HG02798 (cell line): Measurements from ENCODE around the gene COL1A1.

Experiments used
- ATAC-seq: cut with Tn5 transposase; IDR thresholded peaks from one replicate; pipeline ENCODE4 v1.9.1; 2021; ENCODE audit warnings: mild to moderate bottlenecking; ENCODE audit not compliant: unreplicated experiment, poor library complexity

The COL1A1 gene

DNA sequence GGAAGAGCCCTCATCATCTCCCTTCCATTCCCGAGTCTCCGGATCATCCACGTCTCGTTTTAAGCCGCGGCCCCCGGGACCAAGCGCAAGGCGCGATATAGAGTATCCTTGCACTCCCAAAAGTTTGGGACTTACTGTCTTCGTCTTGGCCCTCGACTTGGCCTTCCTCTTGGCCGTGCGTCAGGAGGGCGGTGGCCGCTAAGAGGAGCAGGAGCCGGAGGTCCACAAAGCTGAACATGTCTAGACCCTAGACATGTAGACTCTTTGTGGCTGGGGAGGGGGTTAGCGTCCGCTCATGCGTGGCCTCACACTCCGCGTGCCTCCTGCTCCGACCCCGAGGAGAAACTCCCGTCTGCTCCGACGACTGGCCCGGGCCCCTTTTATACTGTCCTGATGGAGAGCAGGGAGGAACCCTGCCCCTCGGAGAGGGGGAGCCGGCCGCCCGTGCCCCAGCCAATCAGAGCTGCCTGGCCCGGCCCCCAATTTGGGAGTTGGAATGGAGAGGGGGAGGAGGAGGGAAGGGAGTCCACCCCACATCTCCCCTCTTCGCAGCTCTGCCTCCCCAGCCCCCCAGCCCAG lies at the start of gene COL1A1:
COL1A1 (minus strand) TSS at position 356 of the 579 bp plus-strand sequence; CDS start at position 238, 118 bp downstream.
- ATAC-seq = no peak

DNA sequence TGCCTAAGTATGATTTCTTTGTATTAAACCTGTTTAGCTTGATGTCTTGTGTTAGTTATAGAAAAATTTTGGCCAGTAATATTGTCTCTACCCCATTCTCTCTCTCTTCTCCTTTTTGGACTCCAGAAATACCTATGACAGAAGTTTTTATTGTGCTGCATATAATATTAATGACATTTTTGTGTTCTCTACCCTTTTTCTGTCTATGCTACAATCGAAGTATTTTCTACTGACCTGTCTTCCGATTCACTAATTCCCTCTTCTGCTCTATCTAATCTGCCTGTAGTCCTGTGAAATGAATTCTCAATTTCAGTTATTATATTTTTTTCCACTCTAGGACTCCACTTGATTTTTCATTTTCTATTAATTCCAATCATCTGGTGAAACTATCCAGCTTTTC lies 46.8 kb upstream of the COL1A1 start:
- ATAC-seq = no peak

DNA sequence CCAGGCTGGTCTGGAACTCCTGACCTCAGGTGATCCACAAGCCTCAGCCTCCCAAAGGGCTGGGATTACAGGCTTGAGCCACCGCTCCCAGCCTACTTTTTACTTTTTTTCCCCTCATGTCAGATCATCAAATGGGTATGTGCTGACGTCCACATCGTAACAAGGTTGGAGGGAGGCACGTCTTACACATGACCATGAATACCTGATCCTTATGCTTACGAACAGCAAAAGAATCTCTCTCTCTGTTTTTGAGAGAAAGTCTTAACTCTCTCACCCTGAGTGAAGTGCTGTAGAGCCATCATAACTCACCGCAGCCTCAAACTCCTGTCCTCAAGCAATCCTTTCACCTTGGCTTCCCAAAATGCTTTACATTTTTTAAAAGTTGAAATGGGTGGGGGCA lies 43.3 kb upstream of the COL1A1 start:
- no peak for ATAC-seq

DNA sequence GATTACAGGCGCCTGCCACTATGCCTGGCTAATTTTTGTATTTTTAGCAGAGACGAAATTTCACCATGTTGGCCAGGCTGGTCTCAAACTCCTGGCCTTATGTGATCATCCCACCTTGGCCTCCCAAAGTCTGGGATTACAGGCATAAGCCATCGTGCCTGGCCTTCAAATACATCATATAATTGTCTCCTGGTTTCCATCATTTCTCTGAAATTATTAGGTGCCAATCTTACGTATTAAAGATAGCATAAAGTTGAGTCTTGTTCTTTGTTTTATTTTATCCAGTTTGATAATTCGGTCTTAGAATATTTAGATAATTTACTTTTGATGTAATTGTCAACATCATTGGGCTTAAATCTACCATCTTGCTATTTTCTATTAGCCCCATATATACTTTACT lies 40.0 kb upstream of the COL1A1 start:
- ATAC-seq = no peak

DNA sequence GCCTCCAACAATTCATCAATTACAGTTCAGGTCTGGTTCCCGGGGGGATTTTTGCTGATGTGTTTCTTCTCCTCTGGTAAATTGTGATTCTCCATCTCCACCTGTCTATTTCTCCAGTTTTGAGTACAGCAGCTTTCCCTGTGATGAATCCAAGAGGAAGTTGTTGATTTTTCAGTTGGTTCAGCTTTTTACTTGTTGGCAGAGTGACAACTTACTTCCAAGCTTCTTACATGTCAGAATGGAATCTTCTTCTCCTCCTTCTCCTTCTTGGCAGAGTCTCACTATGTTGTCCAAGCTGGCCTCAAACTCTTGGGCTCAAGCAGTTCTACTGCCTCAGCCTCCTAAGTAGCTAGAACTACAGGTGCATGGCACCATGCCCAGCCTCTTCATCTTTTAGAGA lies 39.4 kb upstream of the COL1A1 start:
- ATAC-seq = no peak

DNA sequence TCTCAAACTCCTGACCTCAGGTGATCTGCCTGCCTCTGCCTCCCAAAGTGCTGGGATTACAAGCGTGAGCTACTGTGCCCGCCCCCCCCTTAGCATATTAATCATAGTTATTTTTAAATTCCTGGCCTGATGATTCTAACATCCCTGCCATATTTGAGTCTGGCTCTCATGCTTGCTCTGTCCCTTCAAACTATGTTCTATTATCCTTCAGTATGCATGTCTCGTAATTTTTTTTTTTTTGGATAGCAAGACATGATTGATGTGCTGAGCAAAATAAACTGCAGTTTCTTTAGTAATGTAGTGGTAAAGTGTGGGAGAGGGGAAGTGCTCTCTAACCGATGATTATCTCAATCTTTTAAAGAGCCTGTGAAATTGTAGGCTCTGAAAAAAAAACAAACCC lies 38.5 kb upstream of the COL1A1 start:
- ATAC-seq = no peak

DNA sequence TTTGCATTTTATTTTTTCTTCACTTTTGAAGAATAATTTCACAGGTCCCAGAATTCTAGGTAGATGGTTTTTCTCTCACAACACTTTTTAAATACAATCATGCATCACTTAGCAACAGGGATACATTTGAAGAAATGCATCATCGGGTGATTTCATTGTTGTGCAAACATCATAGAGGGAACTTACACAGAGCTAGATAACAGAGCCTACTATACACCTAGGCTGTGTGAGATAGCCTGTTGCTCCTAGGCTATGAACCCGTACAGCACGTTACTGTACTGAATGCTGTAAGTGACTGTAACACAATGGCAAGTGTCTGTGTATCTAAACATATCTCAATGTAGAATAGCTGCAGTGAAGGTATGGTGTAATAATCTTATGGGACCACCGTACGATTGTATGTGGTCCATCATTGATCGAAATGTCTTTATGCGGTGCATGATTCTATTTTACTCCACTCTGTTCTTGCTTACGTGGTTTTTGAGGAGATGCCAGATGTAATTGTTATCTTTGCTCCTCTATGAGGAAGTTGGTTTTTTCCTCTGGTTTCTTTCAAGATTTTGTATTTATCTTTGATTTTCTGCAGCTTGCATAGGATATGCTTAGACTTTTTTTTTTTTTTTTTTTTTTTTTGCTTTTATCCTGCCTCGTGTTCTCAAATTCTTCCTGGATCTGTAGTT lies 37.3 kb upstream of the COL1A1 start:
- no peak for ATAC-seq

DNA sequence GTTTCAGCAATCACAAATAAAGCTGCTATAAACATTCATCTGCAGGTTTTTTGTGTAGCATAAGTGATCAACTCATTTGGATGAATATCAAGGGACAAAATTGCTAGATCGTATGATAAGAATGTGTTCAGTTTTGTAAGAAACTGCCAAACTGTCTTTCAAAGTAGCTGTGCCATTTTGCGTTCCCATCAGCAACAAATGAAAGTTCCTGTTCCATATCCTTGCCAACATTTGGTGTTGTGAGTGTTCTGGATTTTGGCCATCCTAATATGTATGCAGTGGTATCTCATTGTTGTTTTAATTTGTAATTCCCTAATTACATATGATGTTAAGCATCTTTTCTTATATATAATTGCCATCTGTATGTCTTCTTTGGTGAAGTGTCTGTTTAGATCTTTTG lies 36.5 kb upstream of the COL1A1 start:
- no peak for ATAC-seq

DNA sequence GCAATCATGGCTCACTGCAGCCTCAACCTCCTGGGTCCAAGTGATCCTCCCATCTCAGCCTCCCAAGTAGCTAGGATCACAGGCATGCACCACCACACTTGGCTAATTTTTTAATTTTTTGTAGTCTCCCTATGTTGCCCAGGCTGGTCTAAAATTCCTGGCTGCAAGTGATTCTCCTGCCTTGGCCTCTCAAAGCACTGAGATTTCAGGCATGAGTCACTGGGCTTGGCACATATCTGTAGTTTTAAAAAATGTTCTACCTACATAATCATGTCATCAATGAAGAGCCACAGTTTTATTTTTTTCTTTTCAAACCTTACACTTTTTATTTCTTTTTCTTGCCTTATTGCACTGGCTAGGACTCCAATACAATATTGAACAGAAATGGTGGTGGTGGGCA lies 33.1 kb upstream of the COL1A1 start:
- ATAC-seq = no peak

DNA sequence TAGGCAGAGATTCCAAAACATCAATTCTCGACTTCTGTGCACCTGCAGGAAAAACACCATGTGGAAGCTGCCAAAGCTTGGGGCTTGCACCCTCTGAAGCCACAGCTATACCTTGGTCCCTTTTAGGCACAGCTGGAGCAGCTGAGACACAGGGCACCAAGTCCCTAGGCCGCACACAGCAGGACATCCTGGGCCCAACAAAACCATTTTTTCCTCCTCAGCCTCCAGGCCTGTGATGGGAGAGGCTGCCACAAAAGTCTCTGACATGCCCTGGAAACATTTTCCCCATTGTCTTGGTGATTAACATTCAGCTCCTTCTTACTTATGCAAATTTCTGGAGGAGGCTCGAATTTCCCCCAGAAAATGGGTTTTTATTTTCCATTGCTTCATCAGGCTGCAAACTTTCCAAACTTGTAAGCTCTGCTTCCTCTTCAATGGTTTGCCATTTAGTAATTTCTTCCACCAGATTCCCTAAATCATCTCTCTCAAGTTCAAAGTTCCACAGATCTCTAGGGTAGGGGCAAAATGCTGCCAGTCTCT lies 24.3 kb upstream of the COL1A1 start:
- ATAC-seq = no peak

DNA sequence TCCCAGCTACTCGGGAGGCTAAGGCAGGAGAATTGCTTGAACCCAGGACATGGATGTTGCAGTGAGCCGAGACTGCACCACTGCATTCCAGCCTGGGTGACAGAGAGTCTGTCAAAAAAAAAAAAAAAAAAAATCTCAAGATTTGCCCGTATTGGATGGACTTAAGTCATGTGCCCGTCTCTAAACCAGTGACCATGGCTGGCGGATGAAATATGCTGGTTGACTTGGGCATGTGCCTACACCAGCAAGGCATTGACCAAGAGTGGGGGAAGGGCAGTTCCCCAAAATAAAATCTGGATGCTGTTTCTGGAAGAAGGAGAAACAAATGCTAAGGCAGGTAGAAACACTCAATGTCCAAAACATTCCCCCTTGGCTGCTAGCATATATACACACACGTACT lies 21.5 kb upstream of the COL1A1 start:
- ATAC-seq = no peak

DNA sequence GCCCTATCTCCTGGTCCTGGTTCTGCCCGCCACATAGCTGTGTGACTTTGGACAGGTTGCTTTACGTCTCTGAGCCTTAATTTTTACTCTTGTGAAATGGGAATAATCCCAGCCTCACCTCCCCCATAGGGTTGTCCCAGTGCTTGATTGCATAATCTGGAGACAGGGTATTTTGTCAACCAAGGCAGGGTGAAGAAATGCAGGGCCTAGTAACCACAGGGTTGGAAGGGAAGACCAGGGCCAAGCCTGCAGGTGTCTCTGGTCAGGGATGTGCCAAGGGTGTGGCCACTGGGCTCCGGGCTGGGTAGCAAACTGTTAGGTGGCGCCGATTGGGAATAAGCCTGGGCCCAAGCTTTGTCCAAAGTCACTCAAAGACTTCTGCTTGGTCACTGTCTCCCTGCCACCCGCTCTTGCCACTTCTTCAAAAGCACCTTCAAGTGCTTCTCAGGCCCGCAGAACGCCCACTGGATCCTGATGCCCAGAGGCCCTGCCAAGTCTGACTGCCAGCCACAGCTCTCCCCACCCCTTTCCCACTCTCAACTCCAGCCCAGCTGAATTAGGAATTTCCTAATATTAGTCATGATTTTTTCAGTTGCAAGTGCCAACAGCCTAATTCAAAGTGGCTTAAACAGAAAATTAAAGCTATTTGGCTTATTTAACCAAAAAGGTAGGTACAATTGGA lies 20.6 kb upstream of the COL1A1 start:
- ATAC-seq = no peak

DNA sequence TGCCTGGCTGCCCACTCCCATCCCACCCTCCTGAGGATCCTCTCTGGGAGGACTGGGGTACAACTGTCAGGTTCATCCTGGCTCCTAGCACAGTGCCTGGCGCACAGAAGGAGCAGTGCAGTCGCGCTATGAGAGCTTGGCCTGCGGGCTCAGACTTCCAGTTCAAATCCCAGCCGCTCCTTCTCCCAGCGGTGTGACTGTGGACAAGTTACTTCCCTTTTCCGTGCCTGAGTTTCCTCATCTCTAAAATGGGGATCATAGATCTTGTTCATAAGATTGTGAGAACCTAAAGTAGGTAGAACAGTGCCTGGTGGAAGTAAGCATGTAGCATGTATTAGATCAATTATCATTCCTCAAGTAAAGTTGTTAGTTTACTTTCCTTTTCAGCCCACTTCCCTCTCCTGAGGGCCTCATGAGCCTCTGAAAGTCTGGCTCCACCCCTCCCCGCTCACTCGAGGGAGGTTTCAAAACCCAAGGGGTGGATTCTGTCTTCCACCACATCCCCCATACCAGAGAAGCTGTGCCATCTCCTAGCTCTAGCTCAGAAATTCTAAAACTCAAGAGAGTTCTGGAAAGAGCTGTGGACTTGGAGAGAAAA lies 19.9 kb upstream of the COL1A1 start:
- ATAC-seq = no peak

DNA sequence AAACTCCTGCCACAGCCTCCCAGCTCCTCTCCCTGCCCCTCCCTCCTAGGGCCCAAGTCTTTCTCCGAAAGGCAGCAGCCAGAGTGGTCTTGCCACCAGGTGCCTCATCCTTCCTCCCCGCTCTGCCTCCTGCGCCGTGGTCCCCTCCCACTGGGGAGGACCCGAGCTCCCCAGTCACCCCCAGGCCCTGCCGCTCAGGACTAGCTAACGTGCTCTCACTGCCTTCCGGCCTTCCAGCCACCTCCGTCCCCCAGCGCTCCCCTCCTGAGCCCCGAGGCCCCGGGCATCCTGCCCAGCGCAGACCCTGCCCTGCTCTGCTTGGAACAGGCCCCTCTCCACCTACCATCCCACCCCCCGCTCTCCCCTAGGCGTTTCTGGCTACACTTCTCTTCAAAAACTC lies 19.4 kb upstream of the COL1A1 start:
- ATAC-seq = no peak

DNA sequence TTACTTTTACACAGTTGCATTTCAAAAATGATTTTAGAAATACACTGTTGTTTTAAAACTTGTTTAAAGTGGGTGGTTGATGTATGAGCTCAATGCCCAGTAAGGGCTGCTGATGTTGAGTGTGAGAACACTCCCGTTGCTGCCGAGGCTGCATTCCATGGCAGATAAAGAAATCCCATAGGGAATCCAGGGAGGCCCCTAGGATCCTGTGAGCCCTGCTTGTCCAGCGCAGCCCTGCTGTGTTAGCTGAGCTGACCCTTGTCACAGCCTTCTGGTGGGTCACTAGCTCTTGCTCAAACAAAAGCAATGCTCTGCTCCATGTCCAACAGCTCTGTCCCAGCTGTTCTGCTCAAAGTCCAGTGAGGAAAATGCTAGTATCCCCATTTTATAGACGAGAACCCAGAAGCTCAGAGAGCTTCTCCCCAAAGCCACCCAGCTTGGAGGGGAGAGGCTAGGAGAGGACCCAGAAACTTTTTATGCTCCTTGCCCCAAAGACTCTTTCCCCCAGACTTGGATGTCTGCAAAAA lies 18.6 kb upstream of the COL1A1 start:
- no peak for ATAC-seq

DNA sequence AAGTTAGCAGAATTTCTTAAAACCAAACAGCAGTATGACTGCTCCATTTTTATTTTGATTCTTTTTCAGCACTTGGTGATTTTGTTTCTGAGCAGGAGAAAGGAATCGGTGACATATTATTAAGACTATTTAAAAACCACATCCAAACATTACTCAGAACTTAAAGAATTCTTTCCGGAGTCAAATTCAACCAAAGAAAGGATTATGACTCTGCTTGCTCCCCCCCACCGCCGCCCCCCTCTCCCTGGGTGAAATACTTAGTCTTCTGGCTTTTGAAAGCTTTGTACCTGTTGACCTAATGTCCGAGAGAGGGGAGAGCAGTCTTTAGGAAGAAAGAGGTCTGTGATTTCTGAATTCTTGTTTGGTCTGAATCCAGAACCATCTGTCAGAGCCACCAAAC lies 17.9 kb upstream of the COL1A1 start:
- ATAC-seq = no peak

DNA sequence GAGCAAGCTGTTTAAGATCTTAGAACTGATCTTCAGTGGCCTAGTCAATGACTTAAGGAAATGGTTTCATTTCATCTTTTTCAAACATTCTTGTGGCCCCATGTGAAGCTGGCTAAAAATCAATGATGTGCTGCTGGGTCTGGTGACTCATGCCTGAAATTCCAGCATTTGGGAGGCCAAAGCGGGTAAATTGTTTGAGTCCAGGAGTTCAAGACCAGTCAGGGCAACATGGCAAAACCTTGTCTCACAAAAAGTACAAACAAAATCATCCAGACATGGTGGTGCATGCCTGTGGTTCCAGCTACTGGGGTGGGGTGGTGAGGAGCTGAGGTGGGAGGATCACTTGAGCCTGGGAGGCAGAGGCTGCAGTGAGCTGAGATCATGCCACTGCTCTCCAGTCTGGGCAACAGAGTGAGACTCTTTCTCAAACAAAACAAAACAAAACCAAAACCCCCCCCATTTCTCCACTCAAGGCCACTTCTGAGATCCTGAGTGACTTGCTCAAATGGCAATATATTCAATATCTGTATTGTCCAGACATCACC lies 17.4 kb upstream of the COL1A1 start:
- no peak for ATAC-seq

DNA sequence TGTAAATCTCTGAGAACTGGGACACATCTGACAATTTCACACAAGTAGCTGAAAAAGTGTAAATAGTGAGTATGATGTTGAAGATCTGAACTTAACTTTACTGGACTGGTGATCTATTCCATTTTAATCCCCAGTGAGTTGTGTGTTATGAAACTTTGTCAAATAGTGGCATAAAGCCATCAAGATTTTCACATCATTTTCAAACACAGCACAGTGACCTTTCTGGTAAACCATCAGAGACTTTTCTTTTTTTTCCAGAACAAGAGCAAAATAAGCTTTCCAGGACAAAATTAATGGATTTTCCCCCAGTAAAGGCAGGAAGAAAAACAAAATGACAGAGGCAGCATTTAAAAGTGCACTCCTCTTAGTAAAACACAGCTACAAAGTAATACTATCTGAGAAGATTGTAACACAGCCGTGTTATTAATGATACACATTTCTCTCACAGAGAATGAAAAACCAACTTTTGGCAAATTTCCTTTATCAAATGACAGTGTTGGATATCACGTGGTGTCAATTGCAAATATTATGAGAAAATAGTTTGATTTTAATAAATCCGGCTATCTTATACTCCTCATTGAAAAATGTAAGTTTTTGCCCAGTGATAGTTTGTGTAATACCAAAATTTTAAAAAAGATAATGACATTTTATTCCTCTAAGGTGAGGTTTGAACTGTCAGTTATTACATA lies 16.8 kb upstream of the COL1A1 start:
- no peak for ATAC-seq

DNA sequence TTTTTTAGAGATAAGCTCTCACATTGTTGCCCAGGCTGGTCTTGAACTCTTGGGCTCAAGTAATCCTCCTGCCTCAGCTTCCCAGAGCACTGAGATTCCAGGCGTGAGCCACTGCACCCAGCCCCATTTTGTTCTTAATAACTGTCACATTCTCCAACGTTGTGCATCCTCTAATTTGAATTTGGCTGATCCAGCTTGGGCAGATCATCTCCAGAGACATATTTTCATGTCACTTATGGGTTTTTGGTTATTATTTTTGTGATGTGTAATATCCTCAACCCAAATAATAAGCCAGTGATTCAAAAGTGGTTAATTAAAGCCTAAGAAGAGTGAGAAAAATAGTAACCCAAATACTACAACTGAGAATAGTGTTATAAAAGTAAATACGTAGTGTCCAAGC lies 16.2 kb upstream of the COL1A1 start:
- ATAC-seq = no peak
